IPS-11a (cell line): ENCODE measurements around the gene THEMIS2.
"Not testable (repeated sequence)": the region's sequence is repeated elsewhere in the genome, so short reads cannot be mapped to it uniquely, and the experiment has no call there.

Source experiments
- H3K4me3 ChIP-seq: one replicate; pipeline ENCODE4 v1.5.1; 2013; ENCODE audit warnings: low read depth, low read length, control low read depth

The THEMIS2 gene

DNA sequence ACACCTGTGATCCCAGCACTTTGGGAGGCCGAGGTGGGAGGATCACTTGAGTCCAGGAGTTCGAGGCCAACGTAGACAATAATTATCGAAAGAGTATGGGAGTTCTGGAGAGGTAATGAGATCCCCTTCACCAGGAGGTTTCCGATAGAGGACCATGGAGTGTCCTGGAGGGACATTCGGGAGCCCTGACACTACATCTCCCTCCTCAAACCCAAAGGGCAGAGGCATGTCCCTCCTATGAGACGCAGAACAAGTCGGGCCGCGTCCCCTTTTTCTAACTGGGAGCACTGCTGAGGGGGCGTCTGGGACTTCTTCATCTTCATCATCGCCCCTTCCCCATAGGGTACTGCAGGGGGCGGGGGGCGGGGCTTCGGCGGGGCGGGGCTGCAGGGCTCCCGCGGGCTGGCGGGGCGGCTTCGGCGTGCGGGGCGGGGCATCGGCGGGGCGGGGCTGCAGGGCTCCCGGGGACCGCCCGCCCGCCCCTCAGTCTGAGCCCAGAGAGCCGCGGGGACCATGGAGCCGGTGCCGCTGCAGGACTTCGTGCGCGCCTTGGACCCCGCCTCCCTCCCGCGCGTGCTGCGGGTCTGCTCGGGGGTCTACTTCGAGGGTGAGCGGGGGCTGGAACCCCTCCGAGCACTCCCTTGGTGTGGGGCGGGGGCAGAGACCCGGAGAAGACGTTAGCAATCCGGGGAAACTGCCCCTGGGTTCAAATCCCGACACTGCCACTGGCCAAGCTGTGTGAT lies at the start of gene THEMIS2:
THEMIS2 (plus strand) TSS at position 486 of the 743 bp plus-strand sequence; CDS start at position 514, 28 bp downstream.
- H3K4me3 ChIP-seq: peak within 1 kb of the TSS; percentile 68

DNA sequence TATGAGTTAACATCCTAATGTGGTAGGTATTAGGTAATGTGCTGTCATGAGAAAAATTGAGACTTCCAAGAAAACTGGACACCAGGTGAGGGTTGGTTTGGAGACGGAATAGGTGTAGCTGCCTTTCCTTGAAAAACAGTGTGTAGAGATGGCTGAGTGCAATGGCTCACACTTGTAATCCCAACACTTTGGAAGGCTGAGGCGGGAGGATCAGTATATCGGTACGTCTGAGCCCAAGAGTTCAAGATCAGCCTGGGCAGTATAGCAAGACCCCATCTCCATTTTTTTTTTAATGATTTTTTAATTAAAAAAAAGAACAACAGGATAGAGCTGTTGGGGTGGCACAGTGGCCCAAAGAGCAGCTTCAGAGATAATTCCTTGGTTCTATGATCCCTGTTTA lies 48.6 kb upstream of the THEMIS2 start:
- H3K4me3 ChIP-seq: no peak overlapping the region

DNA sequence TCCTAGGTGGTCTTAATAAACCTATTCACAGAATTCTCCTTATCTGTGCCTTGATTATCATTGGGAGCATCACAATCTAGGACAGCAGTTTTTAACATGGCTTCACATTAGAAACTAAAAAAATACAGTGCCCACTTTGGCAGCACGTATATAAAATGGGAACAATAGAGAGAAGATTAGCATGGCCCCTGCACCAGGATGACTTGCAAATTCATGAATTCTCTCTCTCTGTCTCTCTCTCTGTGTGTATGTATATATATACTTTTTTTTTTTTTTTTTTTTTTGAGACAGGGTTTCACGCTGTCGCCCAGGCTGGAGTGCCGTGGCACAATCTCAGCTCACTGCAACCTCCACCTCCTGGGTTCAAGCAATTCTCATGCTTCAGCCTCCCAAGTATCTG lies 47.9 kb upstream of the THEMIS2 start:
- no peak overlapping the region for H3K4me3 ChIP-seq

DNA sequence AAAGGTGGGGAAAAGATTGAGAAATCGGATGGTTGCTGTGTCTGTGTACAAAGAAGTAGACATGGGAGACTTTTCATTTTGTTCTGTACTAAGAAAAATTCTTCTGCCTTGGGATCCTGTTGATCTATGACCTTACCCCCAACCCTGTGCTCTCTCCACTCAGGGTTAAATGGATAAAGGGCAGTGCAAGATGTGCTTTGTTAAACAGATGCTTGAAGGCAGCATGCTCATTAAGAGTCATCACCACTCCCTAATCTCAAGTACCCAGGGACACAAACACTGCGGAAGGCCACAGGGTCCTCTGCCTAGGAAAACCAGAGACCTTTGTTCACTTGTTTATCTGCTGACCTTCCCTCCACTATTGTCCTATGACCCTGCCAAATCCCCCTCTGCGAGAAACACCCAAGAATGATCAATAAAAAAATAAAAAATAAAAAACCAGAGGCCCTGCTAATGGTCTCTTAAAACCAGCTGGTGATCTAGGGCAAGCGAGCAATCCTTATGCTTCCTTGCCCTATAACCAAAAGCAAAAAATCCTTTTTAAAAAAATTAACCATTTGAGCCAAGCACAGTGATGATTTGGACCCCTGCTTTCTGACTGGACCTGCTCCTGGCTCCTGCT lies 42.9 kb upstream of the THEMIS2 start:
- not testable (repeated sequence) for H3K4me3 ChIP-seq

DNA sequence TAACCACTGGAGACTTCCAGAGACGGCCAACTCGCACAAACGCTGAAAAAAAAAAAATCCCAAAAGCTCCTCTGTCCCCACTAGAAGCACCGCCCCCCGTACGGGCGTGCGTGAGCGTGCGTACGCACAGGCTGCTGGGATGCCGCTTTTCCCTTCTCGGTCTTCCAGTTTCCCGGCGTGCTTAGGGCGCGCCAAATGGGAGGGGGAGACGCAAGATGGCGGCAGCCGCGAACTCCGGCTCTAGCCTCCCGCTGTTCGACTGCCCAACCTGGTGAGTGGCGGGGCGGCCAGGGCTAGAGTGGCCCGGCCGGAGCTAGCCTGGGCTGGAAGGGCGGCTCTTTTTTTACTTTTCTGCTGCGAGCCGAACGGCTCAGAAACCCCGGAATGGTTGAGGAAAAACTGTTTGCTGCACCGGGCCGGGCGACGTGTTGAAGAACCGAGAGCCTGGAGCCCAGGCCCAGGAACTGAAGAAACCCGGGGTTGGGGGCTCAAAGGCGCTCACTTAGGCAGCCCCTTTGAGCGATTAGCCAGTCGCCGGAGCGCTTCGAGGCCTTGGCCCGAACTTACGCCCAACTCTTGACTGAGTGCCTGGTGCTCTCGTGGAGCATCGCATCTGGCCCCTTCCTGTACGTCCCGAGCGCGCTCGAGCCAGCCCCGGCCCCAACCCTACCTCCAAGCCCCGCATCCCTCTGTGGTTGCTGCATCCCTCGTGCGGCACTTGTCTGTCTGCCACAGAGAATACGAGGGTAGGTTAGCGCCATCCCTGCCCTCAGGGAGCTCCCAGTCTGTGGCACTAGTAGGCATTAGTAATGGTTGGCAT lies 41.5 kb upstream of the THEMIS2 start, which contains the start of gene PPP1R8:
PPP1R8 (plus strand) TSS at position 162 of the 820 bp plus-strand sequence; CDS start at position 216, 54 bp downstream.
- peak within 1 kb of the TSS; percentile 91 for H3K4me3 ChIP-seq

DNA sequence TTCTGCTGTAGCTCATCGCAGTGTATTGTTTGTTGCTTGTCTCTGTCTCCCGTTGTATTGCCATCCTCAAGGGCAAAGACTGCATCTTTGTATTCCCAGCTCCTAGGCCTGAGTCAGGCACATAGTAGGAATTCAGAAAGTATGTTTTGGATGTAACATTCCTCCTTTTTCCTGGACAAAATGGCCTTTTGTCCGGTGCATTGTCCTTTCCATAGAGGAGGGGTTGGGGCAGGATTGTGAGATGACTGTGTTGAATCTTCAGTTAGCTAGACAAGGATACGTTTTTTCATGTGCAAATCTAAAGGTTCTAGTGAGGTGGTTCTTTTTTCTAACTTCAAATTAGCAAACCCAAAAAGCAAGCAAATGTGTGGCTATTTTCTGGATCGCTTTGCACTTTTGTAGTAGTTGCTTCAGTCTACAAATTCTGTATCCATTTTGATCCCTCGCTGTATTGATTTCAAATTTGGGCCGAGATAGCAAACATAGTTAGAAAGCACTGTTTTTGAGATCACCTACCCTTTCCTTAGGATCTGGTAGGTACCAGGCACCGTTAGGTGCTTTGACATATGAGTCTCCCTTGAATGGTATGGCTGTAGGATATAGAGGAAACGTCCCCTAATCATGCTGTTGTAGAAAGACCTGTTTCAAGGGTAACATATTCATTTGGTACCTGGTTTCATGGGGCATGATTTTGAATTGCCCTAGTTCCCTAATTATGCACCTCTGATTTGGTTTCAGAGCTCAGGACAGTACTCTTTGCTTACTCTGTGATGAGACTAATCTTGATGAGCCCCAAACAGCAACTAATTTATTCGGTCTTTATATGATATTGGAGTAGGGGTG lies 40.6 kb upstream of the THEMIS2 start:
- H3K4me3 ChIP-seq: peak overlapping the region; percentile 91

DNA sequence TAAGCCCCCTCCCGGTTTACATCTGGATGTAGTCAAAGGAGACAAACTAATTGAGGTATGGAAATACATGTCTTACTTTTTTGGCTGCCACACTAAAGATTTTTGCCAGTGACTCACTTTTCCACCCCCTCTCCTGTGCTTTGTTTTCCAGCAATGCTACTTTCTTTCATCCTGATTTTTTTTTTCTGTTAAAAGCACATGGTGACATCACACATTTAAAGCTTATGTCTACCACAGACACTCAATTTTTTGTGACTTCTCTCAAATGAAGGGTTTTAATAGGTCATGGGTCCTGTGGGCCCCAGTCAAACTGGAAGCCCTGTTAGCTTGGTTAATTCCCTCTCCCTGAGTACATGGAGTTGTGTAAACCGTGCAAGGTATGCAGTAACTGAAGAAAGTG lies 39.6 kb upstream of the THEMIS2 start:
- no peak overlapping the region for H3K4me3 ChIP-seq

DNA sequence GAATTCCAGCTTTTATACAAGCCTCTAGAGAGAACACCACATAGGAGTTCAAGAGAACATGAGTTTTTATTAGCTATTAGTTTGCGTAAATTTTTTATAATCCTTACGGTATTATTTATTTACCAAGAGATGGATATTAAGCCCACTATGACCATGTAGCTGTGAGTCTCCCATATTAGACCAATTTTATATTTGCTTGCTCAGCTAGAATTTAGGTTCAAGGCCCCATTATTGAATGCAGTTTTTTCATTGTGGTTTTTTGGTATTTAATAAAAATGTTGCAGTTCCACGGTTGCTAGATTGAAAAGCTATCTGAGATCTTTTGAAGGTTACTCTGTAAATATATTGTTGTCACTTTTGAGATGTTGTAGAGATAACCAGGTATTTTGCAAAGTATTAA lies 38.9 kb upstream of the THEMIS2 start:
- H3K4me3 ChIP-seq: no peak overlapping the region

DNA sequence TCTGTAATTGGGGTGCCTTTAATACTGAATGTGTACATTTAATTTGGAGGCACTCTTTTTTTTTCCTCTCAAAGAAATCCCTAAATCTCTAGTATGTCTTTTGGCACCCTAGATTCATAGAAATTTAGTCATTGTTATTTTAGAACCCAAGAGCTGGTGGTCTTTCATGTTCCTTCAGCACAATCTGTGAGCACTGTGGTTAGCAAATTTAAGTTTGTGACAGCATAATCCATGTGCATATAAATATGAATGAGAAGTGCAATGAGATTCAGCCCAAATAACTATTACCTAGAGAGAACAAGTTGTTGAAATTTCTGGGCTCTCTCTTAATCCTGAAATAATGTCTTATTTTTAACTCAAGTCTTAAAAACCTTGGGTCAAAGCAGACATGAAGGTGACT lies 37.3 kb upstream of the THEMIS2 start:
- no peak overlapping the region for H3K4me3 ChIP-seq

DNA sequence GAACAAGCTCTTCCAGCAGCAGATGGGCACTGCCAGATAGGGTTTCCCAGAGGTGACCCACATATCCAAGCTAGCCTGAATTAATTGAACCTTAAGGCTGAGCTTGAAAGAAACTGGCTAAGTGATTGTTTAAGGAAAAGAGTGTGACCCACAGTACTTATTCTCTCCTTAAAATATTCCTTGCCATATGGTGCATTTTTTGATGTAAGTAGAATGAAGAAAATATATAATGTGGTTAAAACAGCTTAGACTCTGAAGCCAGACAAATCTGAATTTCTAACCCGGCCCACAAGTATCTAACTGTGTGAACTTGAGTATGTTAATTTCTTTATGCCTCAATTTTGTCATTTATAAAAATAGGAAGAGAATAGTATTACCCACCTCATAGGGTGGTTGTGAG lies 36.8 kb upstream of the THEMIS2 start:
- H3K4me3 ChIP-seq: no peak overlapping the region

DNA sequence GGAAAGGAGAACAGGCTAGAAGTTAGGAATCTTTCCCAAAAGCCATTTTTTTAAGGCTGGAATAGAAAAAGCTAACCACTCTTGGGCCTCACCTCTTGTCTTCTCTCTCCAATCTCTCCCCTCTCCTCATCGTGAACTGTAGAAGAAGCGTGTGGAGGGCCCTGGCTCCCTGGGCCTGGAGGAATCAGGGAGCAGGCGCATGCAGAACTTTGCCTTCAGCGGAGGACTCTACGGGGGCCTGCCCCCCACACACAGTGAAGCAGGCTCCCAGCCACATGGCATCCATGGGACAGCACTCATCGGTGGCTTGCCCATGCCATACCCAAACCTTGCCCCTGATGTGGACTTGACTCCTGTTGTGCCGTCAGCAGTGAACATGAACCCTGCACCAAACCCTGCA lies 22.4 kb upstream of the THEMIS2 start:
- H3K4me3 ChIP-seq: no peak overlapping the region

DNA sequence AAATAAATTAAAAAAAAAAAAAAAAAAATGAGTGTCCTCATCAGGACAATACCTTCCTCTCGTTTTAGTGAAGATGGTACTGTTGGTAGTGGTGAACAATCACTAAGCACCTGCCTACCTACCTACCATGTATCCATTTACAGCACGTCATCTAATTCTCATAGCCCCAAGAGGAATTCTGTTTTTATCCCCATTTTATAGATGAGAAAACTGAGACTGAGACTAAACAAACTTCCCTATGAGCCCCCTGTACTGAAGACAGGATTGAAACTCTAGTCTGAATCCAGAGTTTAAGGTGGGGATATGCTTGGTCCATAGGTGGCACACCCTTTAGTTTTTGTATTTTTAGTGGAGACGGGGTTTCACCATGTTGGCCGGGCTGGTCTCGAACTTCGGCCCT lies 17.3 kb upstream of the THEMIS2 start:
- H3K4me3 ChIP-seq: no peak overlapping the region

DNA sequence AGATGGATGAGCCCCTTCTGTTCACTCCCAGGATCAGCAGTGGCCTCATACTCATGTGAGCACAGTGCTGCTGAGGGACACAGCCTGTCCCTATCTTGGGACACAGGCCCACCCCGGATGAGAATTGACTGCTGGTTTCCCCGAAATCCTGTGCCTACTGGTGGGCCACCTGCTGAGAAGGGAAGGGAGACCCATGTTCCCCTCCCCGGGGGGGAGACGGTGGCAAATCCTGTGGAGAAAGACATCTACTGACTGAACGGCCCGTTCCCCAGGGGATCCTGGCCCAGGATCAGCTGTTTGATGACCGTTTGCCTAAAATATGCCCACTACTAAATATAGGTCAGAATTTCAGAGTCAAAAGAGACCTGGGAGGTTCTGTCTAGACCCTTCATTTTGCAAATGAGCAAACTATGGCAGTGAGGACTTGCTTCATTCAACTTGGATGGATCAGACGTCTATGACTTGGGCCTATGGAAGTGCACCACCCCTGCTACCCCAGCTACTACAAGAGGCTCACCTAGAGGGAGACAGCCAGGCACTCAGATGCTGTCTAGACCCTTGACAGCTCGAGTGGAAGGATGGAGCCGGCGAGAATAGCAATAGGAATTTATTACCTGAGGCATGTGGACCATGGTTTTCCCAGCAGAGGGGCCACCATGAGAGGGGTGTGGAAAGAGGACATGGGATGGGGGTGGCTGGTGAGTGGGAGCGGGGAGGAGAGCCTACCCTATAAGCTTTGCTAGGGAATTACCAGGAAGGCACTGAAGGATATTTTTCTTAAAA lies 15.6 kb upstream of the THEMIS2 start:
- H3K4me3 ChIP-seq: no peak overlapping the region

DNA sequence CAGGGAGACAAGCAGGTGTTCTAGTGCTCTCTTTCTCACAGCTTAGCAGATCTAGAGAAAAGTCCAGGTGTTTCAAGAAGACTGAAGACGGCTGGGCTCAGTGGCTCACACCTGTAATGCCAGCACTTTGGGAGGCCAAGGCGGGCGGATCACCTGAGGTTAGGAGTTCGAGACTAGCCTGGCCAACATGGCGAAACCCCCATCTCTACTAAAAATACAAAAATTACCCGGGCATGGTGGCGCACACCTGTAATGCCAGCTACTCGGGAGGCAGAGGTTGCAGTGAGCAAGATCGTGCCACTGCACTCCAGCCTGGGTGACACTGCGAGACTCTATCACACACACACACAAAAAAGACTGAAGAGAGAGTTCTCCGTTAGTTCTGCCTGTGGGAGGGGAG lies 14.8 kb upstream of the THEMIS2 start:
- not testable (repeated sequence) for H3K4me3 ChIP-seq

DNA sequence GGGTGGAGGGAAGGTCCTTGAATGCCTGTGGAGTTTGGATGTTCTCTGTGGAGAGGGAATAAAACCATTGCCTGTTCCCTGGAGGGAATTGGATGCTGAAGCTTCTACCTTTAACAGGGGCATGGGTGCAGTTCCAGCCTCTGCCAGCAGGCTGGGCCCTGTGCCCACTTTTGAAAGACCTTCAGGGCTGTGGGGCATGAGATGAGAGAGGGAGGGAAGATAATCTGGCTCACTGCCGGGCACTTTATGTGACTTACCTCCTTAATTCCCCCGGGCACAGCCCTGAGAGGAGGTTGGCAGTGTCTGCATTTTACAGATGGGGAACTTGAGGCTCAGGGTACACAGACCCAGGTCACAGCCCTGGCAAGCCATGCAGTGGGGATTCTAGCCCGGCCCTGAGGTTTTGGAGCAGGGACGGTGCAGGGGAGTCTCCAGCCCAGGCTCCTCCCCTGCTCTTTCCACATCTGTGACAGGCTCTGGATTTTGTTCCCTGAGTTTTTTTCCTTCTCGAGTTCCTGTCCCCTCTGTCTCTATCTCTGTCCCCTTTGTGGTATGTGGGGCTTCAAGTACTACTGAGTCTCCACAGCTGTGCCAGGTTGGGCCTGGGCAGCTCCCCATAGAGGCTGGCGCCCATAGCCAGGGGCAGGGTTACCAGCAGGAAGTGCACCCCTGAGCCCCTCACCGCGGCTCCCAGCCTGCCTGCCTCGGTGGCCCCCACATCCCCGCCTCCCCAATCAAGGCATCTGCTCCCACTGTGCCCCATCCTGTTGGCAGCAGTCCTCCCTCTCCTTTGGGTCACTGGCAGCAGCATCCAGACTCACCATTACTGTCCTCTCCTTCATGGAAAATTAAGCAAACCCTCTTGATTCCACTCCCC lies 14.0 kb upstream of the THEMIS2 start:
- H3K4me3 ChIP-seq: no peak overlapping the region

DNA sequence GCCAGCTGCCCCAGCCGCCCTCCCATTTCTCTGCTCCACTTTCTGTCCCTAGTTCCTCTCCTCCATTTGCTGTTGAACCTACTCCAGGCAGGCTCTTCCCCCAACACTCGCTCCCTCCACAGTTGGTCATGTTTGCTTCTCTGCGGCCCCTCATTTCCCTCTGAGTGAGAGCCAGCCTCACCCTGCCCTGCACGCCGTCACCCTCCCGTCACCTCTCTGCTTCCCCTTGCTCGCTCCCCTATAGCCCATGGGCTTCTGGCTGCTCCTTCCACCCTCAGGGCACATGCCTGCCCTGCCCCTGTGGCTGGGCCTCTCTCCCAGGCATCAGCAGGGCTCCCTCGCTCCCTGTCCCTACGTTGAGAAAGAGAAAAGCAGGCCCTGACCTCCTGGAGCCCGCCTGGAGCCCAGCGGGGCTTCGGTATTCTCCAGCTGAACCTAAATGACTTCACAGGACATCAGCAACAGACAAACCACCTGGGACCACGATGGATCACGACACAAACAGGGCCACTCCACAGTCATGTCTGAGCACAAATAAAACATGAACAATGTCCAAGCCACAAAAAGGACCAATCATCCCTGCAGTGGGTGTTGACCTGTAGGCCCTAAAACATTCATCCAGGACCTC lies 13.3 kb upstream of the THEMIS2 start:
- no peak overlapping the region for H3K4me3 ChIP-seq

DNA sequence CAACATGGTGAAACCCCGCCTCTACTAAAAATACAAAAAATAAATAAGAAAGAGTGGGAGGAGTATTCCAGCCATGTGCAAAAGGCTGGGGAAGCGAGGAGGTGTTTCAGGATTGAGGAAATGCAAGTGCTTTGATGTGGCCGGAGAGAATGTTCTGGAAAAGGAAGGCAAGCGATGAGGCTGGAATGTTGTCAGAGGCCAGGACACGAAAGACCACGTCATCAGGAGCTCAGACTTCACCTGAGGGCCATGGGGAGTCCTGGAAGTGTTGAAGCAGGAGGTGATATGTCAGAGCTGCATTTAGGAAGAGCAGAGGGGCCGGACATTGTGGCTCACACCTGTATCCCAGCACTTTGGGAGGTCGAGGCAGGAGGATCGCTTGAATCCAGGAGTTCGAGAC lies 10.9 kb upstream of the THEMIS2 start:
- H3K4me3 ChIP-seq: no peak overlapping the region

DNA sequence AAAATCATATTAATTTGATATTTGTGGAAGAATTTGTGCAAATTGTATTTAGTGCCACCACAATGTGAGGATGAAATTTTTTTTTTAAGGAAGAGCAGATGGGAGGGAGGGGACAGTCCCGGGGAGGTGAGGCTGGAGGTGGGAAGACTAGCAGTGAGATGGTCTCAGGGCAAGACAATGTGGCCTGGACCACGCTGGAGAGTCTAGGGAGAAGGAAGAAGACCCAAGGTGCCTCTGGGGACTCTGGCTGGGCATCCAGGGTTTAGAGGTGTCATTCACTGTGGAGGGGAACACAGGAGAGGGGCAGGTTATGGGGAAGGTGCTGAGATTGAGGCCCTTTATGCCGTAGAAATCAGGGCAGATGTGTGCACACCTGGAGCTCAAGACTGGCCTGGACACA lies 10.3 kb upstream of the THEMIS2 start:
- H3K4me3 ChIP-seq: no peak overlapping the region
